GM08714 (cell line): ENCODE measurements around the gene POLDIP2.

ENCODE experiments used
- H3K4me3 ChIP-seq: fragments of 200-500 bp; sonication (Bioruptor generic); 2 replicates; pipeline ENCODE4 v1.5.1; 2014; ENCODE audit warnings: mild to moderate bottlenecking, low read length, inconsistent platforms
- ZNF274 ChIP-seq: IDR thresholded peaks from 2 replicates; pipeline ENCODE4 v1.6.1; 2012; ENCODE audit warnings: mild to moderate bottlenecking, low read depth, low read length

Gene POLDIP2

GRCh38 chr17:28364665-28365363, 7.5 kb upstream of the POLDIP2 start, which contains the start of gene SEBOX:
Gene SEBOX, minus strand, starts transcription at chr17:28365199. Its CDS starts 48 bp downstream, at chr17:28365151.
- H3K4me3 ChIP-seq, result no peak within 1 kb of the TSS
- no peak for TF ChIP-seq ZNF274

GRCh38 chr17:28363776-28364650, 6.7 kb upstream of the POLDIP2 start:
- TF ChIP-seq ZNF274, result no peak

DNA sequence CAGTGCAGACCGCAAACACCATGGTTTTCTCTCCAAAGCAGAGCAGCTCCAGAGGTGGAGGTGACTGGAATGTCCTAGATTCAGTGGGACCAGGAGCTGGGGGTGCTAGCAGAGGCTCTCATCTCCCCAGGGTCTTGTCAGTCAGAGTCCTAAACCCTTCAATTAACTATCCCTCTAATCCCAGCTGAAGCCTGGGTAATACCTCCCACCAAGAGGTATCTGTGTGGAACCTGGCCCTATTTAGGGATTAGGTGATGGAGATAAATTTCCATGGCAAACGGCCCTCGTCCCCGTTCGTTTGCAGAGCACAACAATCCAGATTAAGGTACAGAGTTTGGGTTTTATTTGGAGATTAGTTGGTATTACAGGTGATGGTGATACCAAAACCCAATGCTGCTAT, 5.9 kb upstream of the POLDIP2 start:
- TF ChIP-seq ZNF274, result no peak

More at GRCh38 chr17:28363776-28364650, 6.7 kb upstream of the POLDIP2 start:
- no peak overlapping the region for H3K4me3 ChIP-seq

GRCh38 chr17:28357901-28358197, 522 bp upstream of the POLDIP2 start:
- peak overlapping the region; percentile 91 for H3K4me3 ChIP-seq
- TF ChIP-seq ZNF274, result no peak

More for the DNA sequence above, 5.9 kb upstream of the POLDIP2 start:
- H3K4me3 ChIP-seq, result no peak overlapping the region

GRCh38 chr17:28350271-28350670, 7.1 kb downstream of the POLDIP2 start:
- no peak overlapping the region for H3K4me3 ChIP-seq
- TF ChIP-seq ZNF274, result no peak

- no peak for TF ChIP-seq ZNF274
- no peak overlapping the region for H3K4me3 ChIP-seq
These were observed 8.3 kb downstream of the POLDIP2 start for GRCh38 chr17:28348979-28349378.

GRCh38 chr17:28347261-28347891, 10.0 kb downstream of the POLDIP2 start:
- H3K4me3 ChIP-seq, result no peak overlapping the region
- no peak for TF ChIP-seq ZNF274

GRCh38 chr17:28346746-28347246, 10.5 kb downstream of the POLDIP2 start:
- TF ChIP-seq ZNF274, result no peak
- H3K4me3 ChIP-seq, result no peak overlapping the region

DNA sequence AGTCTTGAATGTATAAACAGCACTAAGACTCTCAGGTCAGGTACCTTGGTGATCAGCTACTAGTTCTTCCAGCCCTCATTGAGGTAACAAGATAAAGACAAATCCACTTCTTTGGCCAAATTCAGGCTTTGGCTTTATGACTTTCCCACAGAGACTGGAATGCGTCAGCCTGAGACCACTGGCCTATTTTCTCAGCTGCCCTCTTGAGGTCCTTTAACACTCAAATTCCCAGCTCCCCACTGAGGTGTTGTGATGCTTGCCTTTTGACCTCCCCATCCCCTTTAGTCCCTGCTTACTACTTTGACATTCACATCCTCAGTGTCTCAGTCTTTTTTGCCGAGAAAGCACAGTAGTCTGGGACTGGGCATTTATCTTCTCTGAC, 11.1 kb downstream of the POLDIP2 start:
- H3K4me3 ChIP-seq, result no peak overlapping the region
- TF ChIP-seq ZNF274, result no peak

GRCh38 chr17:28345419-28346198, 11.7 kb downstream of the POLDIP2 start:
- TF ChIP-seq ZNF274, result no peak
- no peak overlapping the region for H3K4me3 ChIP-seq

- no peak for TF ChIP-seq ZNF274
These were observed 12.9 kb downstream of the POLDIP2 start for GRCh38 chr17:28344435-28344901.

GRCh38 chr17:28344011-28344410, 13.3 kb downstream of the POLDIP2 start:
- no peak for TF ChIP-seq ZNF274
- no peak overlapping the region for H3K4me3 ChIP-seq

More at GRCh38 chr17:28344435-28344901, 12.9 kb downstream of the POLDIP2 start:
- H3K4me3 ChIP-seq, result no peak overlapping the region

DNA sequence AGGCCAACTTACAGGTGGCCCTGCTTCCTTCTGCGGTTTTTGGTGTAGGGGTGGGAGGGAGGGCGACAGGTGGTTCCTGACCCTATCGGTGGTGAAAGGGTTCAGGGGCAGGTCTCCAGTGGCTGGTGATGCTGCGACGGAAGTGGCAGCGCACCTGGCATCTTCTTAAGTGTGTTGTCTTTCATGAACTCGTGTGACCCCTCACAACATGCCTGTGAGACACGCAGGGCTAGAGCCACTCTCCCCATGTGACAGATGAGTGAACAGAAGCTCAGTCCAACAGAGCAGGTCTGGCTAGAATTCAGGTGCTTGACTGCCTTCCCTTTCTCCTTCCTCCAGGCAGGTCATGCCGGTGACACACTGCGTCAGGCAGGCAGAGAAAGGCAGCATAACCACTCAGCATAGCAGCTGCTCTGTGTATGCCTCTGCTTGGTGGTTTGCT, 13.8 kb downstream of the POLDIP2 start:
- no peak for TF ChIP-seq ZNF274
- no peak overlapping the region for H3K4me3 ChIP-seq

- TF ChIP-seq ZNF274, result no peak
- no peak overlapping the region for H3K4me3 ChIP-seq
These were observed 15.0 kb downstream of the POLDIP2 start for GRCh38 chr17:28342313-28342712.

DNA sequence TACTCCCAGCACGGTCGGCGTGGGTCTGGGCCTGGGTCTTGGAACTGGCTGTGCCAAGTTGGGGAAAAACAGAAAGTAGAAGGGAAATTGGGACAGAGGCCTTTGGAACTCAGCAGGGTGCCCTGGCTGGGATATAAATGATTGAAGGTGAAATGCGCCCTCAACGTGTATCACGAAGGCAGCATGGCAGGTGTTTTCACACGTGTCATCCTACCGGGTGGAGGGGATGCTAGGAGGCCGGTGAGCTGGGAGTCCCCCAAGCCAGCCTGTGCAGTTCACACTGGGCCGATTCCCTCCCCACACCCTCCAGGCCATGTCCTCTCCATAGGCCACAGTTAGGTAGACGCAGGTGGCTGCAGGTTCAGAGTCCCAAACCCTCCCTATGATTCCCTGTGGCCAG, 15.8 kb downstream of the POLDIP2 start:
- no peak overlapping the region for H3K4me3 ChIP-seq
- no peak for TF ChIP-seq ZNF274
